ENCODE results near the gene DCAF8L1. TPM values are rescaled to one million over a fixed set of nuclear protein-coding genes. Genes with fewer than 3 reads are reported as not detected.

The DCAF8L1 gene
- total and polyA plus RNA-seq, 2 of the 8 experiments (the other 6 are each of a cell fraction or from before 2014, with no cell fraction given) = not detected

GRCh38 chrX:28022371-28022770 lies 41.1 kb upstream of the DCAF8L1 start (continued):
- TF ChIP-seq SUZ12 (IDR thresholded peaks at IDR 0.05; ENCODE audit: low read length) = no peak
- no peak for TF ChIP-seq TAF1 (IDR thresholded peaks at IDR 0.05; ENCODE audit: low read depth, low read length)

Measured in H1 (cell line).